ENCODE results near the gene LOC101059915.
"Not testable (repeated sequence)": the region's sequence is repeated elsewhere in the genome, so short reads cannot be mapped to it uniquely, and the experiment has no call there.

LOC101059915 gene

GRCh38 chrX:71659959-71660358, 7.4 kb upstream of the LOC101059915 start:
- no peaks in the 10 kb centered on the region for H3K4me1 ChIP-seq (ENCODE audit: control insufficient read depth, low read length)
- H3K36me3 ChIP-seq (ENCODE audit: control insufficient read depth, low read length) = no peaks in the 10 kb centered on the region
- no peak for TF ChIP-seq EZH2phosphoT487 (IDR thresholded peaks at IDR 0.05; ENCODE audit: borderline replicate concordance, low read length)
- TF ChIP-seq CTCF (IDR thresholded peaks at IDR 0.05; ENCODE audit: low read depth, low read length, poor library complexity, severe bottlenecking) = no peak
- no peaks in the 10 kb centered on the region for H4K20me1 ChIP-seq (ENCODE audit: control insufficient read depth, insufficient read depth, low read depth, low read length)
- H3K4me3 ChIP-seq (ENCODE audit: low read length) = no peak overlapping the region
- H3K4me2 ChIP-seq (ENCODE audit: low read length) = no peak overlapping the region
- H3K9me3 ChIP-seq (ENCODE audit: control insufficient read depth, insufficient read depth, low read length) = no peaks in the 10 kb centered on the region
- no peaks in the 10 kb centered on the region for H3F3A ChIP-seq (ENCODE audit: control insufficient read depth, insufficient read depth)
- no peaks in the 10 kb centered on the region for H3K79me2 ChIP-seq (ENCODE audit: control insufficient read depth, low read length)
- no peaks in the 10 kb centered on the region for H3K27me3 ChIP-seq (ENCODE audit: control insufficient read depth, low read length)
- no peak overlapping the region for H3K27ac ChIP-seq (ENCODE audit: low read depth, low read length)
- no peaks in the 10 kb centered on the region for H3K9me2 ChIP-seq (replicated peaks; ENCODE audit: control insufficient read depth, low read length)

- Histone ChIP-seq H3K79me2 (ENCODE audit: control insufficient read depth, low read length) (no peaks in the 10 kb centered on the region), H3K4me1 (ENCODE audit: control insufficient read depth, low read length) (no peaks in the 10 kb centered on the region), H3K27ac (ENCODE audit: low read depth, low read length) (no peak overlapping the region), H4K20me1 (ENCODE audit: control insufficient read depth, insufficient read depth, low read depth, low read length) (no peaks in the 10 kb centered on the region), H3K36me3 (ENCODE audit: control insufficient read depth, low read length) (no peaks in the 10 kb centered on the region), H3K4me2 (ENCODE audit: low read length) (no peak overlapping the region), H3K27me3 (ENCODE audit: control insufficient read depth, low read length) (no peaks in the 10 kb centered on the region), H3K9me2 (replicated peaks; ENCODE audit: control insufficient read depth, low read length) (no peaks in the 10 kb centered on the region), H3K9me3 (ENCODE audit: control insufficient read depth, insufficient read depth, low read length) (no peaks in the 10 kb centered on the region), H3K4me3 (ENCODE audit: low read length) (no peak overlapping the region), H3F3A (ENCODE audit: control insufficient read depth, insufficient read depth) (no peaks in the 10 kb centered on the region)
- TF ChIP-seq CTCF (IDR thresholded peaks at IDR 0.05; ENCODE audit: low read depth, low read length, poor library complexity, severe bottlenecking) (no peak), EZH2phosphoT487 (IDR thresholded peaks at IDR 0.05; ENCODE audit: borderline replicate concordance, low read length) (no peak)
Measured at GRCh38 chrX:71660562-71661416, 6.6 kb upstream of the LOC101059915 start.

GRCh38 chrX:71661919-71662318, 5.4 kb upstream of the LOC101059915 start:
- Histone ChIP-seq H4K20me1 (ENCODE audit: control insufficient read depth, insufficient read depth, low read depth, low read length) (no peaks in the 10 kb centered on the region), H3K4me2 (ENCODE audit: low read length) (no peak overlapping the region), H3K27me3 (ENCODE audit: control insufficient read depth, low read length) (no peaks in the 10 kb centered on the region), H3K9me3 (ENCODE audit: control insufficient read depth, insufficient read depth, low read length) (no peaks in the 10 kb centered on the region), H3K27ac (ENCODE audit: low read depth, low read length) (no peak overlapping the region), H3F3A (ENCODE audit: control insufficient read depth, insufficient read depth) (no peaks in the 10 kb centered on the region), H3K4me3 (ENCODE audit: low read length) (no peak overlapping the region), H3K9me2 (replicated peaks; ENCODE audit: control insufficient read depth, low read length) (no peaks in the 10 kb centered on the region), H3K36me3 (ENCODE audit: control insufficient read depth, low read length) (no peaks in the 10 kb centered on the region), H3K4me1 (ENCODE audit: control insufficient read depth, low read length) (no peaks in the 10 kb centered on the region), H3K79me2 (ENCODE audit: control insufficient read depth, low read length) (no peaks in the 10 kb centered on the region)
- TF ChIP-seq CTCF (IDR thresholded peaks at IDR 0.05; ENCODE audit: low read depth, low read length, poor library complexity, severe bottlenecking) = no peak
- no peak for TF ChIP-seq EZH2phosphoT487 (IDR thresholded peaks at IDR 0.05; ENCODE audit: borderline replicate concordance, low read length)

- not testable (repeated sequence) for H3F3A ChIP-seq (ENCODE audit: control insufficient read depth, insufficient read depth); H3K4me3 ChIP-seq (ENCODE audit: low read length); H3K36me3 ChIP-seq (ENCODE audit: control insufficient read depth, low read length); H3K4me1 ChIP-seq (ENCODE audit: control insufficient read depth, low read length); H3K9me2 ChIP-seq (replicated peaks; ENCODE audit: control insufficient read depth, low read length); H3K79me2 ChIP-seq (ENCODE audit: control insufficient read depth, low read length); H3K27ac ChIP-seq (ENCODE audit: low read depth, low read length); H3K27me3 ChIP-seq (ENCODE audit: control insufficient read depth, low read length); H3K4me2 ChIP-seq (ENCODE audit: low read length); H4K20me1 ChIP-seq (ENCODE audit: control insufficient read depth, insufficient read depth, low read depth, low read length); H3K9me3 ChIP-seq (ENCODE audit: control insufficient read depth, insufficient read depth, low read length)
Measured at GRCh38 chrX:71662654-71663053, 4.7 kb upstream of the LOC101059915 start.

GRCh38 chrX:71663238-71663637, 4.1 kb upstream of the LOC101059915 start:
- H3K4me1 ChIP-seq (ENCODE audit: control insufficient read depth, low read length); H3K9me3 ChIP-seq (ENCODE audit: control insufficient read depth, insufficient read depth, low read length); H4K20me1 ChIP-seq (ENCODE audit: control insufficient read depth, insufficient read depth, low read depth, low read length); H3F3A ChIP-seq (ENCODE audit: control insufficient read depth, insufficient read depth); H3K36me3 ChIP-seq (ENCODE audit: control insufficient read depth, low read length); H3K4me2 ChIP-seq (ENCODE audit: low read length); H3K27me3 ChIP-seq (ENCODE audit: control insufficient read depth, low read length); H3K79me2 ChIP-seq (ENCODE audit: control insufficient read depth, low read length); H3K4me3 ChIP-seq (ENCODE audit: low read length); H3K9me2 ChIP-seq (replicated peaks; ENCODE audit: control insufficient read depth, low read length); H3K27ac ChIP-seq (ENCODE audit: low read depth, low read length): not testable (repeated sequence)
